Stimulated activated CD4-positive, alpha-beta T cell treated with anti-CD3 and anti-CD28 coated beads, Interleukin-4, amount 100 ng/mL, for 1 hour (primary cell): ENCODE results near the gene AP5S1.
"Not testable (repeated sequence)": the region's sequence is repeated elsewhere in the genome, so short reads cannot be mapped to it uniquely, and the experiment has no call there.

ENCODE experiments used
- DNase-seq: peaks from one replicate; pipeline ENCODE4 v3.0.0-alpha.2; 2020

Gene AP5S1

DNA sequence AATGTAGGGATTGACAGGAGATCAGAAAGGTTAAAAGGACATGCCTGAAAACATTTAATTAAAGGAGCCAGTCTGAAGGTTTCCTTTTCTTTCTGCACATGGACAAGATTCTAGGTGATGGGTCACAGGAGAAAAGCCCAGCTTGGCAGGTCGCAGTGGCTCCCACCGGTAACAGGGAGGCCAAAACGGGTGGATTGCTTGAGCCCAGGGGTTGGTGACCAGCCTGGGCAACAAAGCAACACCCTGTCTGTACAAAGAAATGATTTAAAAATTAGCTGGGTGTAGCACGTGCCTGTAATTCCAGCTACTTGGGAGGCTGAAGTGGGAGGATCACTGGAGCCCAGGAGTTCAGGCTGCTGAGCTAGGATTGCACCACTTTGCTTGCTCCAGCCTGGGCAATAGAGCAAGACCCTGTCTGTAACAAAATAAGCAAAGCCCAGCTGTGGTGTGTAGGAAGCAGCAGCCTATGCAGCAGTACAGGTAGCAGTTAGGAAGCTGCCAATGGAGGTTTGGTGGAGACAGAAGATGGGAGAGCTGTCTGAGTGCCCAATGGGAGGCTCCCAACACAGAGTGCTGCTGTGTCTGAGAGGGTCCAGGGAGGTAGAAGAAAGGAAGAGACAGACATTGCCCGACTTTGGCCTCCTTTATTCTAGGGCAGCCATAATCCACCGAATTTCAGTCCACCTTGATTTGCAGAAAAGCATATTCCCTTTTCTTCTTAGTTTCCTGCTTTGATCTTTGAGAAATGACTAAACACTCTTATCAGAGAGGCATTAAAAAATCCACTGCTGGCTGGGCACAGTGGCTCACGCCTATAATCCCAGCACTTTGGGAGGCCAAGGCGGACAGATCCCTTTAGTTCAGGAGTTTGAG is 7.1 kb upstream of the AP5S1 start:
- DNase-seq: no peak

DNA sequence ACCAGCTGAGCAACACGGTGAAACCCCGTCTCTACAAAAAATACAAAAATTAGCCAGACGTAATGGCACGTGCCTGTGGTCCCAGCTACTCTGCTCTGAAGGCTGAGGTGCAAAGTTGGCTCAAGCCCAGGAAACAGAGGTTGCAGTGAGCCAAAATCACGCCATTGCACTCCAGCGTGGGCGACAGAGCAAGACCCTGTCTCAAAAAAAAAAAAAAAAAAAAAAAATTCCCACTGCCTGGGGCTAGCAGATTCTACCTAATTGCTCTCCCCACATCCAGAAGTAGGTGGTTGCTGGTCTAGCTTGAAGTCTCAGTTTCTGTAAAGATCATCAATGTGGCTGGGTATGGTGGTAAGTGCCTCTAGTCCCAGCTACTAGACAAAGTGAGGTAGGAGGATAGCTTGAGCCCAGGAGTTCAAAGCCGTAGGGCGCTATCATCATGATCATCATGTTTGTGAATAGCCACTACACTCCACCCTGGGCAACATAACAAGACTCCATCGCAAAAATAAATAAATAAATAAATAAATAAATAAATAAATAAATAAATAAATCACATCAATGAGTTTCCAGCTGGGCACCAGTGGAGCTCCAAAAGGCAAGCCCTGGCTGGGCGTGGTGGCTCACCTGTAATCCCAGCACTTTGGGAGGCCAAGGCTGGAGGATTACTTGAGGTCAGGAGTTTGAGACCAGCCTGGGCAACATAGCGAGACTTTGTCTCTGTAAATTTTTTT is 6.3 kb upstream of the AP5S1 start:
- DNase-seq: no peak

DNA sequence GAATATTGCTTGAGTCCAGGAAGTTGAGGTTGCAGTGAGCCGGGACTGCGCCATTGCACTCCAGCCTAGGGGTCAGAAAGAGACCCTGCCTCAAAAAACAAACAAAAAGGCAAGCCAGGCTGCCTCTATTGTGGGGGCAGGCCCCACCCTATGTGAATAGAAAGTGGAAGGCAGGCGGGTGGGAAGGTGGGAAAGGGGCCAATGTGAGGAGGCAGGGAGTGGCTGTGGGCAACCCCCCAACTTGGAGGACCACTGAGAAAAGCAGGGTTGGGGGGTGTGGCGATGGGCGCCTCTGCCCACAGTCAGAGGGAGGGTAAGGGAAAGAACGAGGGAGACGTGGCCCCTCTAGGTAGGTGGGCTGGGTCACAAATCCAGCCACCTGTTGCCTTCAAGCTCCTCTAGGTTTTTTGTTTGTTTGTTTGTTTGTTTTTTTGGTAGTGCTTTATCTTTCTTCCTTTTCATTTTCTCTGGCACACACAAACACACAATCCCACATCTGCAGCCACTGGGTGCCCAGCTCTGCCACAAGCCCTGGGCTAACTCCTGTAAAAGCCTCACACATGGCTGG is 5.3 kb upstream of the AP5S1 start:
- no peak for DNase-seq

GRCh38 chr20:3815703-3816315 is 4.5 kb upstream of the AP5S1 start:
- DNase-seq: no peak

GRCh38 chr20:3818155-3819151 is 1.9 kb upstream of the AP5S1 start:
- DNase-seq: no peak

GRCh38 chr20:3819411-3820047 is 818 bp upstream of the AP5S1 start:
- DNase-seq: no peak

DNA sequence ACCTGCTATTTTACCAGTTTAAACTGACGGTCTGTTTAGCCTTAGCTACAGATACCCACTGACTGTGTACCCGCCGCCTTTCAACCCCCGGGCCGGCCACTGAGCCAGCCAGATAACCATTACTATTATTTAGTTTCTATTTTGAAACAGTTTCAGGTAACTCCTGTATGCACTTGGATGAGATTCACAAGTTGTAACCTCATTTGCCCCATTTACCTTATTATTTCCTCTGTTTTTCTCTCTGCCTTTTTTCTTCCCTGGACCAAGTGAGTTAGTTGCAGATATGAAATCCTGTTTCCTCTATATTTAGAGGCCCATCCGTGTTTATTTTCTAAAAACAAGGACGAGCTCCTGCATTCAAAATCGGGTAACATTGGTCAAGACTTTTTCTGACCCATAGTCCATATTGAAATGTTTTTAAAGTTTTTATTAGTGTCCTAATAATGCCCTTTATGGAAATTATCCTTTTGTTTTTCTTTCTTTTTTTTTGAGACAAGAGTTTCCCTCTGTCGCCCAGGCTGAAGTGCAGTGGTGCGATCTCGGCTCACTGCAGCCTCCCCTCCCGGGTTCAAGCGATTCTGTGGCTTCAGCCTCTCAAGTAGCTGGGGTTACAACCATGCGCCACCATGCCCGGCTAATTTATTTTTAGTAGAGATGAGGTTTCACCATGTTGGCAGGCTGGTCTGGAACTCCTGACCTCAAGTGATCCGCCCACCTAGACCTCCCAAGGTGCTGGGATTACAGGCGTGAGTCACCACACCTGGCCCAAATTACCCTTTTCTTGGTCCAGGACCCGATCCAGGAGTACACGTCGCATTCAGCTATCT is 767 bp downstream of the AP5S1 start:
- no peak for DNase-seq

GRCh38 chr20:3821996-3822395 is 1.6 kb downstream of the AP5S1 start:
- no peak for DNase-seq

GRCh38 chr20:3823881-3824280 is 3.5 kb downstream of the AP5S1 start:
- no peak for DNase-seq

DNA sequence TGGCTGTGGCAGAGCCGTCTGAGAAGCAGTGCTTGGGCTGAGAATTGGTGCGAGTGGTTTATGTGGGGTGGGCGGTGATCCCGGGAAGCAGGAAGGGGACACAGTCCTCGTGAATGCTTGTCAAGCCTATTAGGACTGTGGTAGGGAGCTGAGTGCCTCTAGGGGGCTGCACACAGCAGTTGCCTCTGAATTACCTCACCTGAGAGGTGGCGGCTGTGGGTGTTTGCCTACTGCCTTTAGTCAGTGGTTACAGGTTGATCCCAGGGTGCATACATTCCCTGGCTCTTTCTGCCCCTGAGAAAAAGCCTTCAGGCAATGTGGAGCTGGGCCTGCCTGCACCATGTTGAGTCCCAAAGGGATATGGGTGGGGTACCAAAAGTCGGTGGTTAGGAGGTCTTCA is 5.2 kb downstream of the AP5S1 start:
- no peak for DNase-seq

- DNase-seq: no peak
Observed at GRCh38 chr20:3826420-3826819, 6.1 kb downstream of the AP5S1 start.

- no peak for DNase-seq
Observed at GRCh38 chr20:3828798-3829197, 8.5 kb downstream of the AP5S1 start.

GRCh38 chr20:3829891-3830290 is 9.5 kb downstream of the AP5S1 start:
- not testable (repeated sequence) for DNase-seq

DNA sequence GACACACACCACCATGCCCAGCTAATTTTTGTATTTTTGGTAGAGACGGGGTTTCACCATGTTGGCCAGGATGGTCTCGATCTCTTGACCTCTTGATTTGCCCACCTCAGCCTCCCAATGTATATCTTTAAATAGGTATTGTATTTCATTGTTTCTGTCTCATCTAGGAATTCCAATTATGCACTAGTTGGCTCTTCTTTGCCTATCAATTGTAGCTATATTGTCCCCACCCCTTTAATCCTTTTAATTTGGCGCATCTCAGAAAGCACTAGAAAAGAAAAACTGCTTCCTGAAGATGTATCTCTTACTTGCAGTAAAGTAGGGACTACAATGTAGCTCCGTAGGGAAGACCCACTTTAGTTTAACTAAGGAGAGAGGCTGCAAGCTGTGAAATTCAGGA is 15.8 kb downstream of the AP5S1 start:
- DNase-seq: no peak

- no peak for DNase-seq
Observed at GRCh38 chr20:3839328-3839727, 19.0 kb downstream of the AP5S1 start.

- not testable (repeated sequence) for DNase-seq
Observed at GRCh38 chr20:3840201-3840600, 19.9 kb downstream of the AP5S1 start.

DNA sequence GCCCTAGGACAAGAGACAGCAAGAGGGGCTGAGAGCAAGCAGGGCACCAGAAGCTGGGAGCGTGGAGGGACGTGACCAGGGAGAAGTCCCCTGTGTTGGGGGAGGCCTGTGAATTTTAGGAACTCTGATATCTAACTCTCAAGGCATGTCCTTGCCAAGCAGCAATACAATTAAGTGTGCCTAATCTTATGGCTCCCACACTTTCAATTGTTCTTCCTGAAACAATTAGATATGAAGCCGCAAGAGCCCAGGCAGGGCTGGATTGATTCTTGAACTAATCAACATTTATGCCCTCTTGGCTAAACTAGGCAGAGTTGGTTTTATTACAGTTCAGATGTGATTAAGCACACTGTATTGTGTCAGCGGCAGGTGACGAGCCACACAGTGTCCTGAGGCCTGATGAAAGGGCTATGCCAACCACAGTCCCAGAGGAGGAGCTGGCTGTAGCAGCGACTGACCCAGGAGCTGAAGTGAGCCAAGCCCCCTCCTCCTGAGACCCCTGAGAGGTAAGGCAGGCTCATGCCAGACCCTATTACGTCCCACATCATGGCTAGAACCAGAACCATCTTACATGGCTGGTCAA is 22.1 kb downstream of the AP5S1 start:
- no peak for DNase-seq

- DNase-seq: no peak
Observed at GRCh38 chr20:3843490-3843889, 23.1 kb downstream of the AP5S1 start.

DNA sequence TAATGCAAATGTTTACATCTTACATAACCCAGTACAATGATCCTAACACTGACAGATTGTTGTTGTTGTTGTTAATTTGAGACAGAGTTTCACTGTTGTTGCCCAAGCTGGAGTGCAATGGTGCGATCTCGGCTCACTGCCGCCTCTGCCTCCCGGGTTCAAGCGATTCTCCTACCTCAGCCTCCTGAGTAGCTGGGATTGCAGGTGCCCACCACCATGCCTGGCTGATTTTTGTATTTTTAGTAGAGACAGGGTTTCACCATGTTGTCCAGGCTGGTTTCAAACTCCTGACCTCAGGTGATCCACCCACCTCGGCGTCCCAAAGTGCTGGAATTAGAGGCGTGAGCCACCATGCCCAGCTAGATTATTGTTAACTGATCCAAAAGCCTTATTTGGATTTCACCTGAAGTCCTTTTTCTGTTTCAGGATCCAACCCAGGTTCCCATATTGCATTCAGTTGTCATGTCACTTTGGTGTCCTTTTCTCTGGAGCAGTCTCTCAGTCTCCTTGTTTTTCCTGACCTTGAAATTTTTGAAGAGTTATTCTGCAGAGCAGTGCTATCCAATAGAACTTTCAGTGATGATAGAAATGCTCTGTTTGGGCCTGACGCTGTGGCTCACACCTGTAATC is 23.8 kb downstream of the AP5S1 start:
- not testable (repeated sequence) for DNase-seq

DNA sequence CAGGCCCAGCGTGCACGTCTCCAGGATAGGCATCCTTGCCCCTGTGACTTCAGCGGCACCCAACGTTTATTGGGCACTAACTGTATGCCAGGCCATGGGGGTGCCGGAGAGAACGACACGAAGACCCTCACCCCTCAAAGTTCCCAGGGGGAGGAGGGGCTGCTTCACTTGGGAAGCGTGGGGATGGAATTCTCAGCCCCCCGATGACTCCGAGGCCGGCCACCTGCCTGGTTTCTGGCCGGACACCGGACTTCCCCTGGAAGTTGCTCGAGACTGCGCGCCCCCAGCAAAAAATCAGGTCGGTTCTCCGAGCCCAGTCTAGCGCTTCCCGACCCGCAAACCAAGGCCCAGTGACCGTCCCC is 26.0 kb downstream of the AP5S1 start:
- no peak for DNase-seq
